Uterus (tissue), 4 donors: ENCODE data around the gene GLB1L2. TPM values are rescaled to one million over a fixed set of nuclear protein-coding genes. Genes with fewer than 3 reads are reported as not detected.

Experiments used
- DNase-seq, 2 donors: peaks; one replicate each; pipeline ENCODE4 v3.0.0-alpha.2; 2019 to 2020
- H3K27ac ChIP-seq, 2 donors: fragments of 200-600 bp; sonication (generic); 1 replicate in 1 of 2; 2 replicates in 1 of 2; pipeline ENCODE4 v1.5.1; 2016 to 2018
- H3K27me3 ChIP-seq, 2 donors: fragments of 200-600 bp; sonication (generic); one replicate each; pipeline ENCODE4 v1.5.1; 2018 to 2019; ENCODE audit warnings: control low read depth in 1 of 2
- H3K36me3 ChIP-seq, 2 donors: fragments of 200-600 bp; sonication (generic); one replicate each; pipeline ENCODE4 v1.5.1; 2019; ENCODE audit warnings: control low read depth in 1 of 2
- H3K4me1 ChIP-seq, 2 donors: fragments of 200-600 bp; sonication (generic); one replicate each; pipeline ENCODE4 v1.5.1; 2018 to 2019; ENCODE audit warnings: control low read depth in 1 of 2
- H3K4me3 ChIP-seq, 2 donors: fragments of 200-600 bp; sonication (generic); 1 replicate in 1 of 2; 2 replicates in 1 of 2; pipeline ENCODE4 v1.5.1; 2018 to 2019; ENCODE audit warnings: mild to moderate bottlenecking in 1 of 2
- H3K9me3 ChIP-seq, 2 donors: fragments of 200-600 bp; sonication (generic); one replicate each; pipeline ENCODE4 v1.5.1; 2019; ENCODE audit warnings: control low read depth in 1 of 2
- CTCF ChIP-seq, 4 experiments: fragments of 200-600 bp in 2 of 4; fragments of 450-650 bp in 2 of 4; sonication (generic) in 2 of 4; IDR thresholded peaks; one replicate each; pipeline ENCODE4 v1.5.1; 2016 to 2019; ENCODE audit warnings: antibody characterized with exemption in 4 of 4, mild to moderate bottlenecking in 2 of 4, moderate library complexity in 1 of 4
- POLR2A ChIP-seq, 2 donors: fragments of 450-650 bp; IDR thresholded peaks; one replicate each; pipeline ENCODE4 v1.6.1; 2016; ENCODE audit warnings: antibody characterized with exemption in 2 of 2, mild to moderate bottlenecking in 1 of 2, moderate library complexity in 1 of 2
- intact Hi-C: fragments of 100-400 bp; cut with DNase I; formaldehyde crosslinking; loops from one replicate; pipeline ENCODE4 v1.15.1; 2023; ENCODE audit warnings: low total_unique reads
- total RNA-seq, 4 donors: library from RNA; depleted of rRNA in 3 of 4; stranded (reverse); fragments of >200 nt in 3 of 4; gene quantifications; one replicate each; pipeline versions ENCODE4 v1.1.0 to v1.2.4, GENCODE V29; 2014 to 2023
- donor health status: DM: yes; HTN: yes; CAD: no.

The GLB1L2 gene
- total RNA-seq, 4 donors from 2014 or later: 5.0 to 28.2 (median 16.7) TPM

DNA sequence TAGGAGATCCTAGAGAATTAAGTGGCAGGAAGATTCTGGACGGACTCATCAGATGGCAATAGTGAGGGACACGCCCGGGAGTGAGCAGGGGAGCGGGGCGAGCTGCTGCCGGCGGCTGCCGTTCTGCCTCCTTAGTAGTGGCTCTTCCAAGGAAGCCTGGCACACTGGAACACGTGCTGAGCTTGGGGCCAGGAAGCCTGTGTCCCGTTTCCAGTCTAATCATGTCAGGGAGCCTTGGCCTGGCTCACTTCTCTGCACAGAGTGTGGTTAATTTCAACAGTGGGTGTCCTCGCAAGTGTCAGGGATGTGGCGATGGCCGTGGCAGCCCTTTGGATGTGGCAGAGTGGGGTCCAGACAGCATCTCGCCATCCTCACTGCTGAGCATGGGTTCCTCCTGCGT lies 39.1 kb upstream of the GLB1L2 start:
- H3K27ac ChIP-seq: no peak overlapping the region
- TF ChIP-seq CTCF (IDR thresholded peaks at IDR 0.05) (no peak), POLR2A (IDR thresholded peaks at IDR 0.05) (no peak)
- H3K4me3 ChIP-seq: no peak overlapping the region
- H3K9me3 ChIP-seq: no peaks in the 10 kb centered on the region
- no peaks in the 10 kb centered on the region for H3K36me3 ChIP-seq
- H3K4me1 ChIP-seq: no peaks in the 10 kb centered on the region
- DNase-seq: no peak
- H3K27me3 ChIP-seq: no peaks in the 10 kb centered on the region
- intact Hi-C loops: no loop called here

DNA sequence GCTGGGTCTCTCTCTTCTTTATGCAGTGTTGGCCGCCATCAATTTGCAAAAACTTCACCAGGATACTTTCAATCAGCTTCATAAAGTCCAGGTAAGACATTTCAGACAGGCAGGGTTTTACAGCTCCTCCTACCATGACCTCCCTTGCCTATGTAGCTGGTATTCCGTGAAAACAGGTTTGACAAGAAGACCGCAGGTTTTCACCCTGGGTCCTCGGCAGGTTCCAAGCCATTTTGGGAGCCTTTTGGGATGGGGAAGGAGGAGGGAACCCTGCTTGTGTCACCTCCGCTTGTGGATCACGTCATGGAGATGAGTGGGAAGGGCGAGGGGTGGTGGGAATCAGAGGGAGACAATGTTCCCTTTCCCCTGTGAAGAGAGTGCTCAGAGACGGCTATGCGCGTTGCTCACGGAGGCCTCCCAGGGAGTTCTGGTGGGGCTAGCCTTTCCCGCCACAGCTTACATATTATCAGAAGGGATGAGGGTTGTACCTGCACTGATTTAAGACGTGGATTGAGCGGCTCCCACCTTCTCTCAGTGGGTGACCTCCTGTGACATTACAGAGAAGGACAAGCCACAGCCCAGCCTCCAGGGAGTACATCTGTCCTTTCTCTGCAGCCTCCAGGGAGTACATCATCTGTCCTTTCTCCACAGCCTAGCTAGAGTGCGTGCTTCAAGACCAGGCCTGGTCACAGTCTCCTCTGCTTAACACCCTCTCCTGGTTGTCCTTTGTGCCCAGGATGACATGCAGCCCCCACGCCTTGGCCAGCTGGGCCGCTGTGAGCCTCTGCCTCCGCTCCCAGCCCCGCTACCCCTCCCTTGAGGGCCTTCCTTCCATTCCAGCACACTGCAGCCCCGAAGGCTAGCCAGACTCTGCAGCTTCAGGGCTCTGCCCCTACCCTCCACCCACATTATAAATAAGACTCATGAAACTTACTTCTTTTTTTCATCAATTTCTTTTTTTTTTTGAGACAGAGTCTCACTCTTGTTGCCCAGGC lies 38.4 kb upstream of the GLB1L2 start:
- H3K4me1 ChIP-seq: no peaks in the 10 kb centered on the region
- DNase-seq: no peak

DNA sequence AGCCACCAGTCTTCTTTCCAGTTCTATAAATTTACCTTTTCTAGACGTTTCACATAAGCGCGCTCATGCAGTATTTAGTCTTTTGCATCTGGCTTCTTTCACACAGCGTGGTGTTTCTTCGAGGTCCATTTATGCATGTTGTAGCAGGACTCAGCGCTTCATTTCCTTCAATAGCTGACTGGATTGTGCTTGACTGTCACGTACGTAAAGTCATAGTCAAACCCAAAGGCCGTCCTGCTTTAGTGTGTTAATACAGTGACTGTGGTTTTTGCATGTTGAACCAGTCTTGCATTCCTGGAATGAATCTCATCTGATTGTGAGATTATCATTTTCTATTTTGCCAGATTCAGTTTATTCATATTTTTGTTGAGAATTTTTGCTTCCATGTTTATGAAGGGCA lies 37.1 kb upstream of the GLB1L2 start:
- no peaks in the 10 kb centered on the region for H3K4me1 ChIP-seq
- intact Hi-C loops: no loop called here
- TF ChIP-seq CTCF (IDR thresholded peaks at IDR 0.05) (no peak), POLR2A (IDR thresholded peaks at IDR 0.05) (no peak)
- no peaks in the 10 kb centered on the region for H3K27me3 ChIP-seq
- no peaks in the 10 kb centered on the region for H3K9me3 ChIP-seq
- no peak overlapping the region for H3K4me3 ChIP-seq
- H3K27ac ChIP-seq: no peak overlapping the region
- DNase-seq: no peak
- no peaks in the 10 kb centered on the region for H3K36me3 ChIP-seq

More for the DNA sequence above, 38.4 kb upstream of the GLB1L2 start:
- Histone ChIP-seq H3K27me3 (no peaks in the 10 kb centered on the region), H3K36me3 (no peaks in the 10 kb centered on the region), H3K9me3 (no peaks in the 10 kb centered on the region), H3K27ac (no peak overlapping the region), H3K4me3 (no peak overlapping the region)
- TF ChIP-seq CTCF (IDR thresholded peaks at IDR 0.05) (no peak), POLR2A (IDR thresholded peaks at IDR 0.05) (no peak)
- intact Hi-C loops: no loop called here

DNA sequence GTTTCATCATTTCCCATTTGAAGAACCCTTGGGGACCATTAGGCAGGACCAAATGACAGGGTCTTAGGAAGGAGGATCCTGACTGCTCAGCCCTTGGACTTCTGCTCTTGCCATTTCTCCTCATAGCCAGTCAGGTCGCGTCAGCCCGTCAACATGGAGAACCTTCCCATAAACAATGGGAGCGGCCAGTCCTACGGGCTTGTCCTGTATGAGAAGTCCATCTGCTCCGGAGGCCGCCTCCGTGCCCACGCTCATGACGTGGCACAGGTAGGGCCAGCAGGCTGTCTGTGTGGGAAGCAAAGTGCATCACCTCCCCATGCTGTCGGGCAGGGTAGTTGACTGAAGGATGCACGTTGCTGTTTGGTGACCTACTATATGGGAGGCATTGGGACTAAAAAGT lies 19.6 kb upstream of the GLB1L2 start:
- H3K36me3 ChIP-seq: no peaks in the 10 kb centered on the region
- TF ChIP-seq POLR2A (IDR thresholded peaks at IDR 0.05) (no peak), CTCF (IDR thresholded peaks at IDR 0.05) (no peak)
- peaks cover 0 to 6% of the 10 kb centered on the region in 2 donors for H3K9me3 ChIP-seq
- H3K27me3 ChIP-seq: no peaks in the 10 kb centered on the region
- no peaks in the 10 kb centered on the region for H3K4me1 ChIP-seq
- intact Hi-C loops: no loop called here
- H3K27ac ChIP-seq: no peak overlapping the region
- no peak overlapping the region for H3K4me3 ChIP-seq
- DNase-seq: no peak

DNA sequence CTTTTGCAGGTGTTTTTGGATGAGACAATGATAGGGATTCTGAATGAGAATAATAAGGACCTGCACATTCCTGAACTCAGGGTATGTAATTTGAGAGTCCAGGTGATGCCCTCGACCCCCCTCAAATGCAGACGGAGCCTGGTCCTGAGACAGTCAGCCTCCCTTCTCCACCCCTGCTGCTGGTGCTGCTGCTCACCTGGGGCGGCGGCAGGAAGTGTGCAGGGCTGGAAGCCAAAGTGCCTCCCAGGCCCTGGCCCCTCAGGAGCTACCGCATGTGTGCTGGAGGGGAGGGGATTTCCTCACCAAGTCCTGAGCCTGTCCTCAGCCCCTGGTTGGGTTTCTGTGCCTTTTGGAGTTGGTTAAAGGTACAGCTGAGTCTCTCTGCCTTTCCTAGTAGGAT lies 19.0 kb upstream of the GLB1L2 start:
- no peak for TF ChIP-seq POLR2A (IDR thresholded peaks at IDR 0.05)
- TF ChIP-seq CTCF (IDR thresholded peaks at IDR 0.05): no peak
- Histone ChIP-seq H3K4me1 (no peaks in the 10 kb centered on the region), H3K4me3 (no peak overlapping the region), H3K36me3 (no peaks in the 10 kb centered on the region), H3K27ac (no peak overlapping the region), H3K9me3 (peaks cover 0 to 8% of the 10 kb centered on the region in 2 donors), H3K27me3 (no peaks in the 10 kb centered on the region)
- intact Hi-C loops: no loop called here
- no peak for DNase-seq
